GM12873 (cell line): ENCODE measurements around the gene B4GALT6.
A peak's percentile ranks its signal among the peaks of the same experiment; 100 is the strongest.

ENCODE experiments used
- CTCF ChIP-seq: IDR thresholded peaks from 2 replicates; pipeline ENCODE4 v1.5.1; 2012; ENCODE audit warnings: low read depth, mild to moderate bottlenecking, moderate library complexity, low read length, control low read depth; ENCODE audit not compliant: insufficient read depth; ENCODE audit errors: missing control alignments

The B4GALT6 gene

GRCh38 chr18:31649449-31649848, 34.9 kb downstream of the B4GALT6 start:
- no peak for TF ChIP-seq CTCF

GRCh38 chr18:31648966-31649429, 35.4 kb downstream of the B4GALT6 start:
- no peak for TF ChIP-seq CTCF

DNA sequence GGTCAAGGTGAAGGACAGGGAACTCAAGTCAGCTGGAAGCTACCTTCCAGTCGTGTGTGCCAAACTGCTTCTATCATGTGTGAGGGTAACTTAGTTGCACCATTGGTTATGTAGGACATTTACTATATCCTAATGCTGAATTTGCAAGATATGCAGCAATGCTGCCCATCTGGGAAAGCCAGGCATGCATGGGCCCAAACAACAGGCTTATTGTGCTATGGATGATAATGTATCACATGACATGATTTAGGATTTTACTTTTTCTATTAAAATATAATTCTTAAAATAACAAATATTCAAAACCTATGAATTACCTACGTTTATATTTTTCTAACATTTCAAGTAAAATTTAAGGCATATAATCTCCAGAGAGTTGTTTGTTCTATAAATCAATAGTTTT, 35.9 kb downstream of the B4GALT6 start:
- TF ChIP-seq CTCF = no peak

GRCh38 chr18:31647127-31647753, 37.1 kb downstream of the B4GALT6 start:
- no peak for TF ChIP-seq CTCF

GRCh38 chr18:31646332-31647126, 37.9 kb downstream of the B4GALT6 start:
- TF ChIP-seq CTCF = peak; percentile 35

- TF ChIP-seq CTCF = no peak
These were observed 39.0 kb downstream of the B4GALT6 start for GRCh38 chr18:31645411-31645810.

DNA sequence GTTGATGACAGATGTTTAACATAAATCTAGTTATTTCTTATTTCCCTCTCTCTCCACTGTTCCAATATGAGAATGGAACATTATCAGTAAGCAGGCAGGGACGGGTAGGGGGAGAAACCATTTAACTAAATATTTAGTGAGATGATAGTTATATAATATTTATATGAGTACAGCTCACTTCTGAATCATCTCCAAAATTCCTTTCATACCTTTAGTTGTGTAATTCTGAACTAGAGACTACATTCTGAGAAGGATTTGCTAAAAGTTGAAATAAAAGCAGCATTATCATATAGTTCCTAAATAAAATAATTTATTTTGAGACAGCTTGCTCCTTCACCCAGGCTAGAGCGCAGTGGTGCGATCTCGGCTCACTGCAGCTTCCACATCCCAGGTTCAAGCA, 41.4 kb downstream of the B4GALT6 start:
- no peak for TF ChIP-seq CTCF
